ENCODE data around the gene SYT1. TPM values are rescaled to one million over a fixed set of nuclear protein-coding genes. Genes with fewer than 3 reads are reported as not detected.

The SYT1 gene
- total and polyA plus RNA-seq, 4 donors = 0.53 to 0.84 (median 0.64) TPM

DNA sequence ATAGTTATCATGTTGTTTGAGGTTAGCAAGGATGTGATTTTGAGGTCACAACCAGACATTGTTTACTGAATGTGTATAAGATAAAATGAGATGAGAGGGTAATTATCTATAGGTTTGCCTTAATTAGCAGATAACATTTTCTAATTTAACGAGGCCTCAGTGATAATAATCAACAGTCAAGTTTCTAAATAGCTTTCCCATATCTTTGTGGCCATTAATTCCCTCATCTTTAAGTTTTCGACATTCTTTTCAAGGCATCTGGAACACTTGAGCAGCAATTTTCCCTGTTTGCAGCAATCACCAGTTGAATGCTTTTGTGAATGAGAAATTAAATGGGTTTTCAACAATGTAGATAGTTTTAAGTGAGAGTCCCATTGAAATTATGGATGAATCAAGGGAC is 304.1 kb downstream of the SYT1 start:
- Histone ChIP-seq H3K4me3 (ENCODE audit: low read depth in 1 of 3, low read length in 3 of 3) (no peak overlapping the region), H3K27ac (ENCODE audit: low read depth in 1 of 2, low read length in 2 of 2) (no peak overlapping the region), H3K9ac (ENCODE audit: low read depth in 1 of 2, low read length in 2 of 2) (no peak overlapping the region), H3K9me3 (ENCODE audit: control insufficient read depth in 4 of 4, low read length in 3 of 4) (peaks cover 0 to 1% (median 0%) of the 10 kb centered on the region in 4 donors), H3K4me1 (ENCODE audit: control insufficient read depth in 4 of 4, insufficient read depth in 4 of 4, low read length in 3 of 4) (no peaks in the 10 kb centered on the region), H3K36me3 (ENCODE audit: control insufficient read depth in 4 of 4, insufficient read depth in 3 of 4, low read depth in 1 of 4, low read length in 3 of 4) (no peaks in the 10 kb centered on the region), H3K27me3 (ENCODE audit: control insufficient read depth in 4 of 4, insufficient read depth in 4 of 4, low read length in 3 of 4) (no peaks in the 10 kb centered on the region)
- no peak for DNase-seq (ENCODE audit: low spot score)
- WGBS = 45% methylated on average over 2 of the region's 2 CpGs
- TF ChIP-seq HNF4G (IDR thresholded peaks at IDR 0.05) = no peak
- no peak for TF ChIP-seq GABPA (IDR thresholded peaks at IDR 0.05 in 1 of 2, conservative IDR thresholded peaks at IDR 0.05 in 1 of 2)
- no peak for TF ChIP-seq TAF1 (conservative IDR thresholded peaks at IDR 0.05)
- no peak for TF ChIP-seq JUND (IDR thresholded peaks at IDR 0.05)
- TF ChIP-seq NR2F2 (IDR thresholded peaks at IDR 0.05) = no peak
- TF ChIP-seq FOXA1 (IDR thresholded peaks at IDR 0.05) = no peak
- TF ChIP-seq, protein P1, sequence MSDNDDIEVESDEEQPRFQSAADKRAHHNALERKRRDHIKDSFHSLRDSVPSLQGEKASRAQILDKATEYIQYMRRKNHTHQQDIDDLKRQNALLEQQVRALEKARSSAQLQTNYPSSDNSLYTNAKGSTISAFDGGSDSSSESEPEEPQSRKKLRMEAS (IDR thresholded peaks at IDR 0.05) = no peak
- no peak for TF ChIP-seq YY1 (IDR thresholded peaks at IDR 0.05)
- TF ChIP-seq, protein P2, sequence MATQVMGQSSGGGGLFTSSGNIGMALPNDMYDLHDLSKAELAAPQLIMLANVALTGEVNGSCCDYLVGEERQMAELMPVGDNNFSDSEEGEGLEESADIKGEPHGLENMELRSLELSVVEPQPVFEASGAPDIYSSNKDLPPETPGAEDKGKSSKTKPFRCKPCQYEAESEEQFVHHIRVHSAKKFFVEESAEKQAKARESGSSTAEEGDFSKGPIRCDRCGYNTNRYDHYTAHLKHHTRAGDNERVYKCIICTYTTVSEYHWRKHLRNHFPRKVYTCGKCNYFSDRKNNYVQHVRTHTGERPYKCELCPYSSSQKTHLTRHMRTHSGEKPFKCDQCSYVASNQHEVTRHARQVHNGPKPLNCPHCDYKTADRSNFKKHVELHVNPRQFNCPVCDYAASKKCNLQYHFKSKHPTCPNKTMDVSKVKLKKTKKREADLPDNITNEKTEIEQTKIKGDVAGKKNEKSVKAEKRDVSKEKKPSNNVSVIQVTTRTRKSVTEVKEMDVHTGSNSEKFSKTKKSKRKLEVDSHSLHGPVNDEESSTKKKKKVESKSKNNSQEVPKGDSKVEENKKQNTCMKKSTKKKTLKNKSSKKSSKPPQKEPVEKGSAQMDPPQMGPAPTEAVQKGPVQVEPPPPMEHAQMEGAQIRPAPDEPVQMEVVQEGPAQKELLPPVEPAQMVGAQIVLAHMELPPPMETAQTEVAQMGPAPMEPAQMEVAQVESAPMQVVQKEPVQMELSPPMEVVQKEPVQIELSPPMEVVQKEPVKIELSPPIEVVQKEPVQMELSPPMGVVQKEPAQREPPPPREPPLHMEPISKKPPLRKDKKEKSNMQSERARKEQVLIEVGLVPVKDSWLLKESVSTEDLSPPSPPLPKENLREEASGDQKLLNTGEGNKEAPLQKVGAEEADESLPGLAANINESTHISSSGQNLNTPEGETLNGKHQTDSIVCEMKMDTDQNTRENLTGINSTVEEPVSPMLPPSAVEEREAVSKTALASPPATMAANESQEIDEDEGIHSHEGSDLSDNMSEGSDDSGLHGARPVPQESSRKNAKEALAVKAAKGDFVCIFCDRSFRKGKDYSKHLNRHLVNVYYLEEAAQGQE (IDR thresholded peaks at IDR 0.05) = no peak

DNA sequence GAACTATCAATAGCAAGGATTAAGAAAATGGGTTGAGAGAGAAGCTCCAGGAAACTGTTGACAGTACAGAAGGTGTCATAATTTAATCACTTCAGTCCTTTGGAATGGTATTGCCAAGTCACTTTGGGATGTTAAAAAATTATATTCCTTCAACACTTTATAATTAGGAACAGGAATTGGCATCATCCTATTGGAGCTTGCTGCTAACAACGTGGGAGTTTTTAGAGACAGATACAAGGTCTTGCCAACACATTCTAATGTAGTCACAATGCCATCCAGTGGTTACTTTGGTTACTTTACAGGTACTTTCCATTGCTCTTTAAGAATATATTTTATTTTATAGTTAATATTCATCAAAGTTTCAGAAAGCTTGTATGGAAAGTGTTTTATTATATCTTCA is 310.1 kb downstream of the SYT1 start:
- DNase-seq (ENCODE audit: low spot score) = no peak
- no peaks in the 10 kb centered on the region for H3K27me3 ChIP-seq (ENCODE audit: control insufficient read depth in 4 of 4, insufficient read depth in 4 of 4, low read length in 3 of 4)

DNA sequence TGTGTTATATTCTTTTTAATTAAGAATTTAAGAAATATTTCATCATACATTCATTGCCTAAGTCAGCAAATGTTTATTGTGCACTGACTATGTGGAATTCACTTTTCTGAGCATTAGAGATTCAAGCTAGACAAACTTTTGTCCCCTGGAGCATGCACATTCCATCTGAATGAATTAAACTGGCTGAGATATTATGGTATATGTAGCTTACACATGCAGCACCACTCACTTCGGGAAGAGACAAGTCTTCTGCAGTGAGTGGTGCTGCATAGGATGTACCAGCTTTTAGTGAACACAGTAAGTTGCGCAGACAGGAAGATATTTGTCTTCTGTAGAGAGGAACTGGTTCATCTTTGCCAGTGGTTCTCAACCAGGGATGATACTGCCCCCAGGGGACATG is 318.4 kb downstream of the SYT1 start:
- Histone ChIP-seq H3K4me3 (ENCODE audit: low read depth in 1 of 3, low read length in 3 of 3) (no peak overlapping the region), H3K27me3 (ENCODE audit: control insufficient read depth in 4 of 4, insufficient read depth in 4 of 4, low read length in 3 of 4) (no peaks in the 10 kb centered on the region), H3K36me3 (ENCODE audit: control insufficient read depth in 4 of 4, insufficient read depth in 3 of 4, low read depth in 1 of 4, low read length in 3 of 4) (no peaks in the 10 kb centered on the region), H3K27ac (ENCODE audit: low read depth in 1 of 2, low read length in 2 of 2) (no peak overlapping the region), H3K9me3 (ENCODE audit: control insufficient read depth in 4 of 4, low read length in 3 of 4) (no peaks in the 10 kb centered on the region), H3K4me1 (ENCODE audit: control insufficient read depth in 4 of 4, insufficient read depth in 4 of 4, low read length in 3 of 4) (no peaks in the 10 kb centered on the region), H3K9ac (ENCODE audit: low read depth in 1 of 2, low read length in 2 of 2) (no peak overlapping the region)
- 85% methylated on average over 2 of the region's 2 CpGs for WGBS
- no peak for TF ChIP-seq EGR1 (IDR thresholded peaks at IDR 0.05; ENCODE audit: low read depth in 2 of 2)
- TF ChIP-seq, protein P3, sequence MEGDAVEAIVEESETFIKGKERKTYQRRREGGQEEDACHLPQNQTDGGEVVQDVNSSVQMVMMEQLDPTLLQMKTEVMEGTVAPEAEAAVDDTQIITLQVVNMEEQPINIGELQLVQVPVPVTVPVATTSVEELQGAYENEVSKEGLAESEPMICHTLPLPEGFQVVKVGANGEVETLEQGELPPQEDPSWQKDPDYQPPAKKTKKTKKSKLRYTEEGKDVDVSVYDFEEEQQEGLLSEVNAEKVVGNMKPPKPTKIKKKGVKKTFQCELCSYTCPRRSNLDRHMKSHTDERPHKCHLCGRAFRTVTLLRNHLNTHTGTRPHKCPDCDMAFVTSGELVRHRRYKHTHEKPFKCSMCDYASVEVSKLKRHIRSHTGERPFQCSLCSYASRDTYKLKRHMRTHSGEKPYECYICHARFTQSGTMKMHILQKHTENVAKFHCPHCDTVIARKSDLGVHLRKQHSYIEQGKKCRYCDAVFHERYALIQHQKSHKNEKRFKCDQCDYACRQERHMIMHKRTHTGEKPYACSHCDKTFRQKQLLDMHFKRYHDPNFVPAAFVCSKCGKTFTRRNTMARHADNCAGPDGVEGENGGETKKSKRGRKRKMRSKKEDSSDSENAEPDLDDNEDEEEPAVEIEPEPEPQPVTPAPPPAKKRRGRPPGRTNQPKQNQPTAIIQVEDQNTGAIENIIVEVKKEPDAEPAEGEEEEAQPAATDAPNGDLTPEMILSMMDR (IDR thresholded peaks at IDR 0.05; ENCODE audit: low read depth, low read length, missing input control) = no peak
- TF ChIP-seq, protein P4, sequence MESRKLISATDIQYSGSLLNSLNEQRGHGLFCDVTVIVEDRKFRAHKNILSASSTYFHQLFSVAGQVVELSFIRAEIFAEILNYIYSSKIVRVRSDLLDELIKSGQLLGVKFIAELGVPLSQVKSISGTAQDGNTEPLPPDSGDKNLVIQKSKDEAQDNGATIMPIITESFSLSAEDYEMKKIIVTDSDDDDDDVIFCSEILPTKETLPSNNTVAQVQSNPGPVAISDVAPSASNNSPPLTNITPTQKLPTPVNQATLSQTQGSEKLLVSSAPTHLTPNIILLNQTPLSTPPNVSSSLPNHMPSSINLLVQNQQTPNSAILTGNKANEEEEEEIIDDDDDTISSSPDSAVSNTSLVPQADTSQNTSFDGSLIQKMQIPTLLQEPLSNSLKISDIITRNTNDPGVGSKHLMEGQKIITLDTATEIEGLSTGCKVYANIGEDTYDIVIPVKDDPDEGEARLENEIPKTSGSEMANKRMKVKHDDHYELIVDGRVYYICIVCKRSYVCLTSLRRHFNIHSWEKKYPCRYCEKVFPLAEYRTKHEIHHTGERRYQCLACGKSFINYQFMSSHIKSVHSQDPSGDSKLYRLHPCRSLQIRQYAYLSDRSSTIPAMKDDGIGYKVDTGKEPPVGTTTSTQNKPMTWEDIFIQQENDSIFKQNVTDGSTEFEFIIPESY (IDR thresholded peaks at IDR 0.05) = no peak
- DNase-seq (ENCODE audit: low spot score) = no peak

More for the DNA sequence above, 310.1 kb downstream of the SYT1 start:
- Histone ChIP-seq H3K9ac (ENCODE audit: low read depth in 1 of 2, low read length in 2 of 2) (no peak overlapping the region), H3K9me3 (ENCODE audit: control insufficient read depth in 4 of 4, low read length in 3 of 4) (peaks cover 0 to 1% (median 0%) of the 10 kb centered on the region in 4 donors), H3K27ac (ENCODE audit: low read depth in 1 of 2, low read length in 2 of 2) (no peak overlapping the region), H3K36me3 (ENCODE audit: control insufficient read depth in 4 of 4, insufficient read depth in 3 of 4, low read depth in 1 of 4, low read length in 3 of 4) (no peaks in the 10 kb centered on the region), H3K4me1 (ENCODE audit: control insufficient read depth in 4 of 4, insufficient read depth in 4 of 4, low read length in 3 of 4) (no peaks in the 10 kb centered on the region), H3K4me3 (ENCODE audit: low read depth in 1 of 3, low read length in 3 of 3) (no peak overlapping the region)
- TF ChIP-seq JUND (IDR thresholded peaks at IDR 0.05) = no peak
- TF ChIP-seq RXRA (IDR thresholded peaks at IDR 0.05) = no peak
- TF ChIP-seq RAD21 (IDR thresholded peaks at IDR 0.05) = peak; percentile 36 to 38
- TF ChIP-seq NR2F2 (IDR thresholded peaks at IDR 0.05) = no peak
- WGBS = 0% methylated on average over 1 of the region's 1 CpG

All from liver (tissue), 9 donors.